Kasumi-1 (cell line): ENCODE results near the gene COL2A1.

ENCODE experiments used
- DNase-seq, 2 experiments: peaks; one replicate each; lab custom pipeline; 2025; lab: John Stamatoyannopoulos, UW

The COL2A1 gene

GRCh38 chr12:48012070-48012469 lies 7.8 kb upstream of the COL2A1 start:
- no peak for DNase-seq

GRCh38 chr12:48010366-48010970 lies 6.2 kb upstream of the COL2A1 start:
- no peak for DNase-seq

GRCh38 chr12:48009471-48009870 lies 5.2 kb upstream of the COL2A1 start:
- no peak for DNase-seq

GRCh38 chr12:48008950-48009349 lies 4.7 kb upstream of the COL2A1 start:
- no peak for DNase-seq

GRCh38 chr12:48008349-48008748 lies 4.1 kb upstream of the COL2A1 start:
- no peak for DNase-seq

GRCh38 chr12:48007206-48007605 lies 2.9 kb upstream of the COL2A1 start:
- DNase-seq: no peak

- DNase-seq: no peak
Observed at GRCh38 chr12:48005750-48006021, 1.4 kb upstream of the COL2A1 start.

- no peak for DNase-seq
Observed at GRCh38 chr12:48005001-48005749, 899 bp upstream of the COL2A1 start.

GRCh38 chr12:48003226-48004052 lies 837 bp downstream of the COL2A1 start:
- DNase-seq: no peak

GRCh38 chr12:48002773-48003218 lies 1.5 kb downstream of the COL2A1 start:
- DNase-seq: no peak

- no peak for DNase-seq
Observed at GRCh38 chr12:48002414-48002730, 1.9 kb downstream of the COL2A1 start.

- peak in 1 of 2 experiments; percentile 18 for DNase-seq
Observed at GRCh38 chr12:48001505-48002413, 2.5 kb downstream of the COL2A1 start.

- no peak for DNase-seq
Observed at GRCh38 chr12:48000878-48001504, 3.3 kb downstream of the COL2A1 start.

GRCh38 chr12:47999816-48000215 lies 4.5 kb downstream of the COL2A1 start:
- DNase-seq: no peak

- no peak for DNase-seq
Observed at GRCh38 chr12:47997321-47997720, 7.0 kb downstream of the COL2A1 start.

GRCh38 chr12:47995981-47996401 lies 8.3 kb downstream of the COL2A1 start:
- no peak for DNase-seq

GRCh38 chr12:47993491-47993890 lies 10.8 kb downstream of the COL2A1 start:
- DNase-seq: no peak

GRCh38 chr12:47992776-47993175 lies 11.5 kb downstream of the COL2A1 start:
- DNase-seq: no peak

GRCh38 chr12:47991106-47992061 lies 12.9 kb downstream of the COL2A1 start:
- DNase-seq: no peak

- DNase-seq: peak; percentile 21 to 31
Observed at GRCh38 chr12:47990351-47991105, 13.7 kb downstream of the COL2A1 start.
